Activated naive CD4-positive, alpha-beta T cell treated with anti-CD3 and anti-CD28 coated beads, Interleukin-2, amount 10 ng/mL, durations not matched to agents 7 days and 5 days (primary cell): ENCODE data around the gene PTPRK.
"Not testable (repeated sequence)": the region's sequence is repeated elsewhere in the genome, so short reads cannot be mapped to it uniquely, and the experiment has no call there.

Experiments used
- CTCF ChIA-PET: fragments of 350-600 bp; sonication (Branson Sonifier 250); formaldehyde crosslinking; loops from one replicate; lab custom pipeline; 2021; ENCODE audit warnings: antibody characterized with exemption; lab: Charles Lee
- DNase-seq: peaks from one replicate; pipeline ENCODE4 v3.0.0-alpha.2; 2020
- H3K27ac Mint-ChIP-seq: one replicate; pipeline ENCODE4 v1.8.0; 2021; ENCODE audit warnings: mild to moderate bottlenecking, moderate library complexity, mixed read lengths
- H3K27me3 Mint-ChIP-seq: one replicate; pipeline ENCODE4 v1.8.0; 2021; ENCODE audit warnings: mild to moderate bottlenecking, mixed read lengths
- H3K36me3 Mint-ChIP-seq: one replicate; pipeline ENCODE4 v1.8.0; 2021; ENCODE audit warnings: mixed read lengths
- H3K4me1 Mint-ChIP-seq: one replicate; pipeline ENCODE4 v1.8.0; 2021; ENCODE audit warnings: mixed read lengths
- H3K4me3 Mint-ChIP-seq: one replicate; pipeline ENCODE4 v1.8.0; 2021; ENCODE audit warnings: mild to moderate bottlenecking, moderate library complexity, mixed read lengths
- H3K9me3 Mint-ChIP-seq: one replicate; pipeline ENCODE4 v1.8.0; 2021; ENCODE audit warnings: mixed read lengths

The PTPRK gene

DNA sequence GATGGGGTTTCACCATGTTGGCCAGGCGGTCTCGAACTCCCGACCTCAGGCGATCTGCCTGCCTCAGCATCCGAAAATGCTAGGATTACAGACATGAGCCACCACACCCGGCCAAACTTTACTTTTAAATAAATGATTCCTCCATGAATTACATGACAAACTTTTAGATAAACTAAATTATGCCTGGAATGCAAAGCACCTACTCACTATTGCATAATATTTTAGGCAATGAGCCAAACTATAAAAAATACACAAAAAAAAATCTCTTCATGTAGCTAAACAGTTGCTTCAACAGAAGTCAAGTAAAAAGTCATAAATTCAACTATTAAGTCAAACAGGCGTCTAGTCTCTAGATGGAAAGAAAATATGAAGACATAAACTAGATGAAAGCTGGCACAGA lies 56.5 kb downstream of the PTPRK start:
- Mint-ChIP-seq H3K9me3 (no peaks in the 10 kb centered on the region), H3K4me3 (no peak overlapping the region), H3K4me1 (no peaks in the 10 kb centered on the region), H3K27me3 (no peaks in the 10 kb centered on the region), H3K27ac (no peak overlapping the region), H3K36me3 (no peaks in the 10 kb centered on the region)
- CTCF ChIA-PET = no interaction called here
- DNase-seq = no peak

DNA sequence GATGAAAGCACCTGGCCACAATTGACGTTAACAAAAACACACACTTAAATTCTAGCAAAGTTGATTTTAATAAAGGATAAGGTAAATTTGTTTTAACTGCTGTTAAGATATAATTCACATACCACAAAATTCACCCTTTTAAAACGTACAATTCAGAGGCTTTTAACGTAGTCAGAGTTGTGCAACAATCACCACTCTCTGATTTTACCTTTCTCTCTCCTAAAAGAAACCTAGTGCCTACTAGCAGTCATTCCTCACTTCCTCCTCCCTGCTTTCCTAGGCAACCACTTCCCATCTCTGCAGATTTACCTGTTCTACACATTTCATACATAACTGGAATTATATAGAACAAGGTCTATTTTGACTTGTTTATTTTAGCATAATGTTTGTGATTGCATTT lies 58.9 kb downstream of the PTPRK start:
- CTCF ChIA-PET = no interaction called here
- H3K9me3 Mint-ChIP-seq = no peaks in the 10 kb centered on the region
- no peaks in the 10 kb centered on the region for H3K4me1 Mint-ChIP-seq
- no peak overlapping the region for H3K27ac Mint-ChIP-seq
- no peaks in the 10 kb centered on the region for H3K27me3 Mint-ChIP-seq
- H3K36me3 Mint-ChIP-seq = no peaks in the 10 kb centered on the region
- no peak for DNase-seq
- H3K4me3 Mint-ChIP-seq = no peak overlapping the region

DNA sequence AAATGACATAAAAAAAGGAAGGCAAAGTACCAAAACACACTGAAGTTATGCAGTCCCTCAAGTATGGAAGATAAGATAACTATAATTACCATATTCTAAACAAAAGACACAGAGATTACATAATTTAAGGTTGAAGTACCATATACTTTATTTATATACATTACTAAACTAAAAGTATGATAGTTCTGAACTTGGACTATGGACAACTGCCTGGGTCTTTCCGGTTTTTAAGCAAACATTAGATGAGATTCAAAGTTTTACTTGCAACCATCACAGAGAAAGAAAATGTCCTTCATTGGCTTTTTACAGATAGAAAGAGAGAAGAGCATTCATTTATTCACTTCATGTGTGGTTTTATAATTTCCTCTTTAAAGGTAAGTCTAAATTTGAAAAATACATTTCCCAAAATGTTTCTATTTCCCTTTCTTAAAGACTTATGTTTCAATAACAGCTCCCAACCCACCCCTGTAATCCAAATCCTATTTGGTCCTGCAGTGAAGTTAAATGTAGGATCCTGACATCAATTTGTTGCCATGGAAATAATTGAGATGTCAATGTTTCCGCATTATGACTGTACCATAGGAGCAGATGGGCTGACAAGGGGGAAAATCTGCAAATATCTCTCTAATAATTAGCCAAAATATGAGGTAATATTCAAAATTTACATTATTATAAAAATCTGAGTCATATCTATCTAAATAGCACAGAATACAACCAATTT lies 63.7 kb downstream of the PTPRK start:
- H3K4me1 Mint-ChIP-seq = no peaks in the 10 kb centered on the region
- H3K36me3 Mint-ChIP-seq = no peaks in the 10 kb centered on the region
- no peaks in the 10 kb centered on the region for H3K9me3 Mint-ChIP-seq
- no peaks in the 10 kb centered on the region for H3K27me3 Mint-ChIP-seq
- DNase-seq = no peak
- CTCF ChIA-PET = no interaction called here
- H3K4me3 Mint-ChIP-seq = no peak overlapping the region
- H3K27ac Mint-ChIP-seq = no peak overlapping the region

DNA sequence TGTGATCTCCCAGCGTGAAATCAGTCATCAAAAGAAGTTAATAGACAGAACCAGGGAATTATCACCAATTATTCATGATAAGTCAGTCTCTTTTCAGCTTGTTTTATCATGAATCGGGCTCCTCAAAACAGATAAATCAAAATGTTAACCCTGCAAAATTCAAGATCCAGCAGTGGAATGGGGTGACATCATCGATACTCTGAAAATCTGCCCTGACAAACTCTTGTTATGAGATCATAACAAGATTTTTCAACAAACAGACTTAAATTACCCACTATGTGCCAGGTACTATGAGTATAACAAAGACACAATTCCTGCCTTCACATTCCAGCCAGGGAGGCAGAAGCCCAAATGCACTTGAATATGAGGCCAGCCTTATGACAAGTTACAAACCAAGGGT lies 64.4 kb downstream of the PTPRK start:
- no peaks in the 10 kb centered on the region for H3K27me3 Mint-ChIP-seq
- H3K27ac Mint-ChIP-seq = no peak overlapping the region
- no peak for DNase-seq
- no peaks in the 10 kb centered on the region for H3K36me3 Mint-ChIP-seq
- no peaks in the 10 kb centered on the region for H3K9me3 Mint-ChIP-seq
- no peak overlapping the region for H3K4me3 Mint-ChIP-seq
- no peaks in the 10 kb centered on the region for H3K4me1 Mint-ChIP-seq
- CTCF ChIA-PET = no interaction called here

DNA sequence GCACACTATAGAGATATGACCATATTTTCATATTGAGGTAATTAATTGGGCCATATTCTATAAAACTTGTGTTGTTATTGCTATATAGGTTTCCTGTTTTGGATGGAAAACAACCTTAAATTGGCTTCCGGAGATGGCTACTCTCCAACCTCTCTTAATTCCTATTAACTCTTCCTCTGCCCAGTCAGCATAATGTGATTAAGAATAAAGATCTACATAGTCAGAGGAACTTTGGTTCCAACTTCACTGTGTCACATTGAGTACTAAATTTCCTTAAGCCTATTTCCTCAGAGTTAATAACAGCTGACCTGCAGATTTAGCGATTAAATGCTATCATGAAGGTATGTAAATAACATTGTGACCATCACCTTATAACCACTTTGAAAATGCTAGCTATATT lies 67.7 kb downstream of the PTPRK start:
- DNase-seq = no peak
- no peak overlapping the region for H3K4me3 Mint-ChIP-seq
- no peaks in the 10 kb centered on the region for H3K27me3 Mint-ChIP-seq
- H3K4me1 Mint-ChIP-seq = no peaks in the 10 kb centered on the region
- no peak overlapping the region for H3K27ac Mint-ChIP-seq
- H3K9me3 Mint-ChIP-seq = no peaks in the 10 kb centered on the region
- no peaks in the 10 kb centered on the region for H3K36me3 Mint-ChIP-seq
- CTCF ChIA-PET = no interaction called here

DNA sequence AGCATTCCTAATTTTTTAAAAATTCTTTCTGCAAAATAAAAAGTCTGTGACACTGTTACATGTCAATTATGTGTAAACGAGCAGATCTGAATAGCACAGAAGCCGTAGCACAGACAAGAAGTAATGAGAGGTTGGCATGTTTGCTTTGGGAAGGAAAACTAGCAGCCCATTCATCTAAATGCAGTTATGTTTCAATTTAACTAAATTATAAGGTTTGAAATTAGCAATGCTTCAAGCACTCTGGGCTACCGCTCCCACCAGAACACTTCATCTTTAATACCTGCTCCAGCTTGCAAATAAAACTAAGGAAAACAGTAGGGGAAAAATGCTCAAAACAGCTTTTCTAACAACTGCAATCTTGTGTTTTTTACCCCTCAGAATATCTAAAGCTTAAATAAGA lies 73.9 kb downstream of the PTPRK start:
- Mint-ChIP-seq H3K4me1 (no peaks in the 10 kb centered on the region), H3K9me3 (no peaks in the 10 kb centered on the region), H3K27me3 (no peaks in the 10 kb centered on the region), H3K27ac (no peak overlapping the region), H3K36me3 (no peaks in the 10 kb centered on the region), H3K4me3 (no peak overlapping the region)
- DNase-seq = no peak
- CTCF ChIA-PET = no interaction called here

DNA sequence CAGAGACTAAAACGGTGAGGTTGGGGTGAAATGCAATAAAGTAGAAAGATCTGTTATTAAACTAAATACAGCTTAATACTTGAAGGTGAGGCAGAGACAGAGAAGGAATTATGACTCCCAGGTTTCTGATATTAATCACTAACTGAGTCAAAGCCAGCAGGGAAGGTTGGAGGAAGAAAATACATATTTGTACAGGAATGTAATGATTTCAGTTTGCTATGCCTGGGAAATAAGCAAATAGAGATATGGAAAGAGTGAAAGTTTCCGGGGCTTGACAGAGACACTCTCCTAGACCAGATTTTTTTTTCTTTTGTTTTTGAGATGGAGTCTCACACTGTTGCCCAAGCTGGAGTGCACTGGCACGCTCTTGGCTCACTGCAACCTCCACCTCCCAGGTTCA lies 76.8 kb downstream of the PTPRK start:
- Mint-ChIP-seq H3K4me3 (no peak overlapping the region), H3K4me1 (no peaks in the 10 kb centered on the region)
- CTCF ChIA-PET = no interaction called here

DNA sequence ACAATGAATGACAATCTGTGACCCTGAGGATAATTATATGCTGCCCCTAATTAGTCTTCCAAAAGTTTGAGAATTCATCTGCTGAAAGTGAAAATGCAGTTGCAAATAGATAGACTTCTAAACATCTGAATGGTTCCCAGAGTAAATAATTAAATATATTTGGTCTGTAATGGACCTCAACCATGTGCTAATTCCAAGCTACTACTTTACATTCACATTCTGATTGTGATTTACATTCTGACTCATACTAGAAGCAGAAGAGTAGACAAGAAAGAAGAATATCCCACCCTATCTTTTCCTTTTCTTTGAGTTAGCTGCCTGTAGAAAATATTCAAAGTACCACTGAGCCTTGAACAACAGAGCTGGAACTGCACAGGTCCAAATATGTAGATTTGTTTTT lies 80.8 kb downstream of the PTPRK start:
- H3K36me3 Mint-ChIP-seq = no peaks in the 10 kb centered on the region
- DNase-seq = no peak
- H3K27me3 Mint-ChIP-seq = no peaks in the 10 kb centered on the region
- no peak overlapping the region for H3K4me3 Mint-ChIP-seq
- CTCF ChIA-PET = no interaction called here
- H3K9me3 Mint-ChIP-seq = peaks cover 2% of the 10 kb centered on the region
- no peaks in the 10 kb centered on the region for H3K4me1 Mint-ChIP-seq
- no peak overlapping the region for H3K27ac Mint-ChIP-seq

More for the DNA sequence above, 76.8 kb downstream of the PTPRK start:
- H3K27me3 Mint-ChIP-seq = no peaks in the 10 kb centered on the region
- DNase-seq = no peak
- no peak overlapping the region for H3K27ac Mint-ChIP-seq
- H3K9me3 Mint-ChIP-seq = no peaks in the 10 kb centered on the region
- H3K36me3 Mint-ChIP-seq = no peaks in the 10 kb centered on the region

DNA sequence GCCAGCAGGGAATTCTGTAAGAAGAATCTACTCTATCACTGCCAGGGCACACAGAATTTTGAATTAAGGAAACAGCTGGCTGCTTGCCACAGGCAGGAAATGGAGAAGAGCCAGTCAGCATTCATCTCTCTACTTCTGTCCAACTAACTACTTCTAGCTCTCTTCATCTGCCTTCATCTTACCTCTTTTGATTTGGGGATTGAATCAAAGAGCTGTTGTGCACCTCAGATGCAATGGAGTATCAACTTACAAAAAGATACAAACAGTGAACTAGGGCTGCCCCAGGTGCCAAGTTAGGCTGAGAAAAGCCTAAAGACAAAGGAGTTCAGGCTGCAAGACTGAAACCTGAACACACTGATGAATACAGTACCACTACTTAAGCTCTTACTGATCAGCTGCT lies 82.0 kb downstream of the PTPRK start:
- Mint-ChIP-seq H3K27ac (no peak overlapping the region), H3K4me3 (no peak overlapping the region), H3K36me3 (no peaks in the 10 kb centered on the region), H3K9me3 (peaks cover 2% of the 10 kb centered on the region), H3K4me1 (no peaks in the 10 kb centered on the region), H3K27me3 (no peaks in the 10 kb centered on the region)
- no peak for DNase-seq
- CTCF ChIA-PET = no interaction called here

DNA sequence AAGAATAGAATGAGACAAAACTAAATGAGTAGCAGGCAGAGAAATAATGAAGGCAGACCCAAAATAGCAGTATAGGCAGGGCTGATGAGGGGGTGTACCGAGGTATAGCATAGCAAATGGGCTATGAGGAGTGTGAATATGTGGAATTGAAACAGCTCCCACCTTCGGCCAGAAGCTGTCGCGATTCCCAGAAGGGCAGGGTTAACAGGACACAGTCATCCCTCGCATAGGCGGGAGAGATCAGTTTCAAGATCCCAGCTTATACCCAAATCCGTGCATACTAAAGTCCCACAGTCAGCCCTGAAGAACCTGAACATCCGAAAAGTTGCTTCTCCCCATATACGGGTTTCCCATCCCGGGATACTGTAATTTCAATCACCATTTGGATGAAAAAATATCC lies 82.7 kb downstream of the PTPRK start:
- Mint-ChIP-seq H3K9me3 (peaks cover 2% of the 10 kb centered on the region), H3K4me3 (no peak overlapping the region)
- CTCF ChIA-PET = no interaction called here

DNA sequence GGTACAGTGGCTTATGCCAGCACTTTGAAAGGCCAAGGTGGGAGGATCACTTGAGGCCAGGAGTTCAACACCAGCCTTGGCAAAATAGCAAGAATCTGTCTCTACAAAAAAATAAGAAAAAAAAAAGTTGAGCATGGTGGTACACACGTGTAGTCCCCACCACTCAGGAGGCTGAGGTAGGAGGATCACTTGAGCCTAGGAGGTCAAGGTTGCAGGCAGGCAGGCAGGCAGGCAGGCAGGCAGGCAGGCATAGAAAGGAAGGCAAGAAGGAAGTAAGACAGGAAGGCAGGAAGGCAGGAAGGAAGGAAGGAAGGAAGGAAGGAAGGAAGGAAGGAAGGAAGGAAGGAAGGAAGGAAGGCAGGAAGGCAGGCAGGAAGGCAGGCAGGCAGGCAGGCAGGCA lies 85.6 kb downstream of the PTPRK start:
- H3K36me3 Mint-ChIP-seq, H3K27ac Mint-ChIP-seq, H3K4me3 Mint-ChIP-seq, H3K27me3 Mint-ChIP-seq, H3K4me1 Mint-ChIP-seq, DNase-seq, CTCF ChIA-PET, H3K9me3 Mint-ChIP-seq: not testable (repeated sequence)

More for the DNA sequence above, 82.7 kb downstream of the PTPRK start:
- Mint-ChIP-seq H3K27me3 (no peaks in the 10 kb centered on the region), H3K4me1 (no peaks in the 10 kb centered on the region), H3K36me3 (no peaks in the 10 kb centered on the region), H3K27ac (no peak overlapping the region)
- DNase-seq = no peak

DNA sequence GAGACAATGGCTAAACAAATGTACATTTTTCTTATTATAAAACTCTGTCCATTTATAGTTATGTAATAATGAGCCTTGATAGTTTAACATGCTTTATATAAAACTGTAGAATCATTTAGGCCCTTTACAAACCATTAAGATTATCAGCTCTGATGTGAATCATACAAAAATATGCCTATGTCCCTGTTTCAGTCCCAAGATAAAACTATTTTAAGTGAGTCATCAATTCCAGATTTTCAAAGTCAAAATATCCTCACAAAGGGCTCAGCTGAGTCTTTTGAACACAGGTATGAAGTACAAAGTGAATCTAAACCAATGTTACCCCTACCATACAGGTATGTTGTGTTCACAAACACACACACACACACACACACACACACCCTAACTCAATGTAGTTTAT lies 88.0 kb downstream of the PTPRK start:
- Mint-ChIP-seq H3K4me3 (no peak overlapping the region), H3K4me1 (no peaks in the 10 kb centered on the region), H3K36me3 (no peaks in the 10 kb centered on the region), H3K27ac (no peak overlapping the region), H3K9me3 (peaks cover 2% of the 10 kb centered on the region), H3K27me3 (no peaks in the 10 kb centered on the region)
- DNase-seq = no peak
- CTCF ChIA-PET = no interaction called here

DNA sequence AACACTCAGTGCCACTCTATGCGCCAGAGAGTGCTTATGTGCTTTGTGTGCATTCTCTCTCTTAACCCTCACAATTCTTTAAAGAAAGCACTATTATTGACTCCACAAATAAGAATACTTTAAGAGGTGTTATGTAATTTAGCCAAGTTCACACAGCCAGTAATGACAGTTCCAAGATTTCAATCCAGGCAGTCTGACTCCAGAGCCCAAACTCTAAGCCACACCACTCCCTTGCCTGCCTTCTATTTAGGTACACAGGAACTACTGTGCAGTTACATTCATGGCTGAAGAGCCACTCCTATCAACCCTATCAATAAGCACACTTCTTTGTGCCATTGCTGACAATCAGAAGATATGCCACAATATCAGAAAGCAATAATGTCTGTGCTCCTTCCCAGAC lies 93.3 kb downstream of the PTPRK start:
- Mint-ChIP-seq H3K36me3 (no peaks in the 10 kb centered on the region), H3K9me3 (no peaks in the 10 kb centered on the region), H3K27me3 (no peaks in the 10 kb centered on the region), H3K4me1 (no peaks in the 10 kb centered on the region), H3K4me3 (no peak overlapping the region), H3K27ac (no peak overlapping the region)
- no peak for DNase-seq
- CTCF ChIA-PET = interaction anchor here (0.9 kb wide), 1 partner anchor 18 kb away, joined by 4 read pairs; no protein-coding TSS in a partner anchor

DNA sequence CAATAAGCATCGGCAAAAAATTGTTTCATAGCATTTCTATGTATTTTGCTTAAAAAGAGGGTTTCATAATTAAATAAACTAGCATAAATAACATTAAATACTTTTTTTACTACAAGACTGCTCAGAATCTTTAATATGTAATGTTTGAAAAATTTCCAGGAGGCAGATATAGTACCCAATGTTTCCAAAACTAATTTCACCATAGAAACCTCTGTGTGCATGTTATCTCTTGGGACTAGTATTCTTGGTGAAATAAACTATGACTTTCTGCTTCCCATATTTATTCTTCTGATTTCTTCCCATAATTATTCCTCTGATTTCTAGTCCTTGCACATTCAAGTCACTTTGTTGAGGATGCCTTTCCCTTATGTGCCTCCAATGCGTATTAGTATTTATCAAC lies 94.5 kb downstream of the PTPRK start:
- H3K36me3 Mint-ChIP-seq = no peaks in the 10 kb centered on the region
- no peak for DNase-seq
- no peaks in the 10 kb centered on the region for H3K9me3 Mint-ChIP-seq
- H3K4me3 Mint-ChIP-seq = no peak overlapping the region
- H3K4me1 Mint-ChIP-seq = no peaks in the 10 kb centered on the region
- CTCF ChIA-PET = interaction anchor here (1.1 kb wide), 1 partner anchor 751 kb away, joined by 3 read pairs; no protein-coding TSS in a partner anchor
- H3K27ac Mint-ChIP-seq = no peak overlapping the region
- H3K27me3 Mint-ChIP-seq = no peaks in the 10 kb centered on the region

DNA sequence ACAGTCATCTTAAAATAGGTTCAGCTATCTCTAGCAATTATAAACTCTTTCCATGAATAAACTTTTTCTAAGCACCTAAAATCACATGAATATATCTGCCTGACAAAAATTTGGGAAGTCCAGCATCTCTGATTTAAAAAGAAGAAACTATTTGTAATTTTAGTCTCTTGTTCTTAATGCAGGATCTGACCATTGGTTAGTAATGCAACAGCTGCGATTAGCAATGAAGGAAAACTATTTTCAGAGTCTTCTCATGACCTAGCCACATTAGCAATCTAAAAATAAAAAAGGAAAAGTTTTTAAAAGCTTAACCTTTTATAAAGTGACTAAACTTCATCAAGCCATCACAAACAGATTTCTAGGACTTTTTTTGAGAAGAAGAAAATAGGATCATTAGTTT lies 97.5 kb downstream of the PTPRK start:
- Mint-ChIP-seq H3K36me3 (no peaks in the 10 kb centered on the region), H3K4me3 (no peak overlapping the region), H3K9me3 (peaks cover 2% of the 10 kb centered on the region), H3K4me1 (no peaks in the 10 kb centered on the region), H3K27ac (no peak overlapping the region), H3K27me3 (no peaks in the 10 kb centered on the region)
- CTCF ChIA-PET = no interaction called here
- DNase-seq = no peak
